Stimulated activated CD4-positive, alpha-beta T cell treated with anti-CD3 and anti-CD28 coated beads, Interleukin-1b, Interleukin-23, amount 100 ng/mL, for 24 hours (primary cell): ENCODE measurements around the gene TMEM184B.
A peak's percentile ranks its signal among the peaks of the same experiment; 100 is the strongest.

ENCODE experiments used
- DNase-seq, 4 experiments: peaks; one replicate each; pipeline ENCODE4 v3.0.0-alpha.2; 2020; ENCODE audit warnings: low read depth in 4 of 4, low spot score in 1 of 4

The TMEM184B gene

GRCh38 chr22:38282397-38282796, 9.6 kb upstream of the TMEM184B start:
- DNase-seq: no peak

GRCh38 chr22:38276166-38276565, 3.4 kb upstream of the TMEM184B start:
- no peak for DNase-seq

- no peak for DNase-seq
Measured at GRCh38 chr22:38273135-38273826, 471 bp upstream of the TMEM184B start.

GRCh38 chr22:38271927-38272372, 860 bp downstream of the TMEM184B start:
- no peak for DNase-seq

- DNase-seq: no peak
Measured at GRCh38 chr22:38271101-38271500, 1.7 kb downstream of the TMEM184B start.

- no peak for DNase-seq
Measured at GRCh38 chr22:38270091-38270992, 2.5 kb downstream of the TMEM184B start.

- DNase-seq: no peak
Measured at GRCh38 chr22:38269466-38269865, 3.3 kb downstream of the TMEM184B start.

- no peak for DNase-seq
Measured at GRCh38 chr22:38267086-38267485, 5.7 kb downstream of the TMEM184B start.

GRCh38 chr22:38266120-38266519, 6.7 kb downstream of the TMEM184B start:
- no peak for DNase-seq

GRCh38 chr22:38264322-38264843, 8.4 kb downstream of the TMEM184B start:
- DNase-seq: no peak

- peak in 1 of 4 experiments; percentile 34 for DNase-seq
Measured at GRCh38 chr22:38262051-38262795, 10.6 kb downstream of the TMEM184B start.

- no peak for DNase-seq
Measured at GRCh38 chr22:38260761-38261681, 11.8 kb downstream of the TMEM184B start.

- no peak for DNase-seq
Measured at GRCh38 chr22:38259370-38259769, 13.4 kb downstream of the TMEM184B start.

GRCh38 chr22:38258895-38259294, 13.9 kb downstream of the TMEM184B start:
- no peak for DNase-seq

GRCh38 chr22:38257650-38258250, 15.1 kb downstream of the TMEM184B start:
- DNase-seq: no peak

- DNase-seq: no peak
Measured at GRCh38 chr22:38257181-38257580, 15.6 kb downstream of the TMEM184B start.

- no peak for DNase-seq
Measured at GRCh38 chr22:38255697-38256096, 17.1 kb downstream of the TMEM184B start.

GRCh38 chr22:38251341-38251692, 21.5 kb downstream of the TMEM184B start:
- DNase-seq: no peak

GRCh38 chr22:38250643-38251340, 22.0 kb downstream of the TMEM184B start:
- DNase-seq: no peak
